Spleen (tissue), 7 donors: ENCODE data around the gene MIA2.

Experiments
- POLR2A ChIP-seq, 3 donors: fragments of 450-650 bp; IDR thresholded peaks; one replicate each; pipeline ENCODE4 v1.5.1; 2017; ENCODE audit warnings: antibody characterized with exemption in 3 of 3, mild to moderate bottlenecking in 1 of 3
- TF ChIP-seq, protein P1 (sequence below), 11 experiments: fragments of 200-600 bp in 7 of 11; fragments of 450-650 bp in 4 of 11; sonication (generic) in 4 of 11; IDR thresholded peaks in 8 of 11; conservative IDR thresholded peaks in 3 of 11; 1 replicate in 7 of 11; 2 replicates in 4 of 11; pipeline versions ENCODE4 v1.4.0 to v1.8.0; 2016 to 2021; ENCODE audit warnings: antibody characterized with exemption in 11 of 11, inconsistent platforms in 4 of 11, mild to moderate bottlenecking in 1 of 11
- donor health status: DM: no; HTN: no; CAD: no; lungs with moderate emphysema.
- donor health status: DM: no; HTN: no; CAD: no.
- donor health status: DM: no; HTN: no; CAD: no.

DNA sequence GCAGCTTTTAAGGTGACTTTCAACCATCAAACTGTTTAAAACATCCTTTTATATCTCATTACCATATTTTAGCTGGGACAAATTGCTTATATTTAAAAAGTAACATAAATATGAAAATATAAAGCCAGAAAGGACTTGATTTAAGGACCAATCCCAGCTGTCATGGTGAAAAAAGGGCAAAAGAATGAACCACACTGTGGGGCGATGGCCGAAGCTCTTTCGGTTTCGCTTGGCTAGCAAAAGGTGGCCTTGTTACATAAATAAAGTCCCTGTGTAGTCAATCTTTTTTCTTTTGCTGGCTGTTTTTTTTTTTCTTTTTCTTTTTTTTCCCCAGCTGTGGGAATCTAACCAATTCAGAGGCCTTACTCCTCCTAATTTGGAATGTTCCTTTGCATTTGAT, 147.7 kb downstream of the MIA2 start:
- TF ChIP-seq, protein P1, sequence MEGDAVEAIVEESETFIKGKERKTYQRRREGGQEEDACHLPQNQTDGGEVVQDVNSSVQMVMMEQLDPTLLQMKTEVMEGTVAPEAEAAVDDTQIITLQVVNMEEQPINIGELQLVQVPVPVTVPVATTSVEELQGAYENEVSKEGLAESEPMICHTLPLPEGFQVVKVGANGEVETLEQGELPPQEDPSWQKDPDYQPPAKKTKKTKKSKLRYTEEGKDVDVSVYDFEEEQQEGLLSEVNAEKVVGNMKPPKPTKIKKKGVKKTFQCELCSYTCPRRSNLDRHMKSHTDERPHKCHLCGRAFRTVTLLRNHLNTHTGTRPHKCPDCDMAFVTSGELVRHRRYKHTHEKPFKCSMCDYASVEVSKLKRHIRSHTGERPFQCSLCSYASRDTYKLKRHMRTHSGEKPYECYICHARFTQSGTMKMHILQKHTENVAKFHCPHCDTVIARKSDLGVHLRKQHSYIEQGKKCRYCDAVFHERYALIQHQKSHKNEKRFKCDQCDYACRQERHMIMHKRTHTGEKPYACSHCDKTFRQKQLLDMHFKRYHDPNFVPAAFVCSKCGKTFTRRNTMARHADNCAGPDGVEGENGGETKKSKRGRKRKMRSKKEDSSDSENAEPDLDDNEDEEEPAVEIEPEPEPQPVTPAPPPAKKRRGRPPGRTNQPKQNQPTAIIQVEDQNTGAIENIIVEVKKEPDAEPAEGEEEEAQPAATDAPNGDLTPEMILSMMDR (IDR thresholded peaks at IDR 0.05 in 8 of 11, conservative IDR thresholded peaks at IDR 0.05 in 3 of 11) = no peak
- TF ChIP-seq POLR2A (IDR thresholded peaks at IDR 0.05) = no peak
